Measurements from ENCODE around the gene CPPED1. TPM values are rescaled to one million over a fixed set of nuclear protein-coding genes. Genes with fewer than 3 reads are reported as not detected.

CPPED1 gene
- total RNA-seq, 1 experiment from 2014 or later: 11.9 TPM

DNA sequence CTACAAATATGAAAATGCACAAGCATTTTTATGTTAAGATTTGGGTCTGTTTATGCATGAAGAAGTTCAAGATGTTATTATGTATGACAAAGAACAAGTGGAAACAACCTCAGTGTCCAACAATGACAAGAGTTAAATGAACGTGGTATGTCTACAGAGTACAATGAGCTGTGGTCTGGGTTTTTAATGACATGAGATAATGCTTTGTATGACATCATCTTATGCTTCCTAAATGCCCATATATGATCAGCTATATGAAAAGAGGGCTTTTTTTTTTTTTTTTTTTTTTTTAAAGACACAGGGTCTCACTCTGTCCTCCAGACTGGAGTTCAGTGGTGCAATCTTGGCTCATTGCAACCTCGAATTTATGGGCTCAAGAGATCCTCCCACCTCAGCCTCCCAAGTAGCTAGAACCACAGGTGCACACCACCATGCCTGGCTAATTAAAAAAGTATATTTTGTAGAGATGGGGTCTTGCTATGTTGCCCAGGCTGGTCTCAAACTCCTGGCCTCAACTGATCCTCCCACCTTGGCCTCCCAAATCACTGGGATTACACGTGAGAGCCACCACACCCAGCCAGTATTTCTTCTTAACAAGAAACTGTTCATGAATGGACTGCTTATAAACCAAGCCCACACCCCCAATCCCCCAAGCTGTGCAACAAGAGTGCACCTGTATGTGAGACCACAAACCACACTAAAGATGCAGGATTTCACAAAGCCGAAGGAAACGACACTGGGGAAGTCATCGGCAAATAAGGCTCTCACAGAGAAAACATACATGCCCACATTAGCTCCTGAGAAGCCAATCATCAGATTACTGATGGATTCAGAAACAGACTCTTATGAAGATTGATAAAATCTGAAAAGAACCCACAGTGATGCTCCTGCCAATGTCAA lies 114.5 kb downstream of the CPPED1 start:
- DNase-seq (ENCODE audit: low read depth): no peak

- DNase-seq (ENCODE audit: low read depth): no peak
Measured at GRCh38 chr16:12685806-12686205, 117.9 kb downstream of the CPPED1 start.

GRCh38 chr16:12682432-12683165 lies 121.1 kb downstream of the CPPED1 start:
- DNase-seq (ENCODE audit: low read depth): no peak

- DNase-seq (ENCODE audit: low read depth): no peak
Measured at GRCh38 chr16:12681653-12682052, 122.0 kb downstream of the CPPED1 start.

- no peak for DNase-seq (ENCODE audit: low read depth)
Measured at GRCh38 chr16:12680531-12680930, 123.2 kb downstream of the CPPED1 start.

DNA sequence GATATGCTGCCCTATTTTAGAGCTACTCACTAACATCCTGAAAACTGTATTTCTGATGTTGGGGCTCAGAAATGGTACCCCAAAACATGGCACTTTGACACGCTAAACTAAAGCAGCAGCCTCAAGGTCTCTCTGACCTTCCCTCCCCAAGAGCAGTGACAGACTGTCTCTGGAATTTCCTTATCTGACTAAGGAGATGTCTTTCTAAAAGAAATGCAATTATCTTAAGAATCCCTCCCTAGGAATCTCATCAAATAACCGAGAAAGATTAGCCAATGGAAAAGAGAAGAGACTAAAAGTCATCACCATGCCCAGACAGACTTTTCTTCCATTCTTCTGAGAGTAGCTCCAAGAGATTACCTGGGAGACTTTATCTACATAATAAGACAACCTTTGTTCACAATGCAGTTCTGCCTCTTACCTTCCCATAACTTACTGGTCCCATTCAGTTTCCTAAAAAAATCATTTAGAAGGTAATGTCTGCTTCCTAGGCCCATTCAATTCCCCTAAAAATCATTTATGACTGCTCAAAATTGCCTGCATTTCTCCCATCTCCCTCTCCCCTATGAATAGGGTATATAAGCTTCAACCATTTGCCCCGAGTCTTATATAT lies 123.9 kb downstream of the CPPED1 start:
- DNase-seq (ENCODE audit: low read depth): peak; percentile 19

- no peak for DNase-seq (ENCODE audit: low read depth)
Measured at GRCh38 chr16:12678983-12679382, 124.7 kb downstream of the CPPED1 start.

- DNase-seq (ENCODE audit: low read depth): no peak
Measured at GRCh38 chr16:12677502-12677901, 126.2 kb downstream of the CPPED1 start.

DNA sequence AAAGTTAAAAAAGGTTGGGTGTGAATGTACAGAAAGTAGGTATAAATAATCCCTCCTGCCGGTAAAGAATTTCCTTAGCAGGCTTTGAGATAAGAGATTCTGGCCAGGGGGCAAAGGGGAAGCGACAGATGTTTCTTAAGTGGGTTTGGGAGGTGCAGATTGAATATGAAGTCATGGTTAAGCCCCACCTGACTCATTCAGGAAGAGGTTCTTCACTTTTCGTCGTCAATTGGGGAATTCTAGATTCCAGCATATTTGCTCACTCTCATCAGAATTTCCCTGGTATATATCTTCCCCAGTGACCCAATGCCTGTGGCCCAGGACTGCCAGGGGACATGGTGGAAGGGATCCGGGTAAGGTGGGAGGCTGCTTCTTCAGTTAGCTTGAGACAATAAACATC lies 127.8 kb downstream of the CPPED1 start:
- DNase-seq (ENCODE audit: low read depth): peak; percentile 76

GRCh38 chr16:12675046-12675445 lies 128.6 kb downstream of the CPPED1 start:
- DNase-seq (ENCODE audit: low read depth): no peak

GRCh38 chr16:12674524-12674923 lies 129.2 kb downstream of the CPPED1 start:
- no peak for DNase-seq (ENCODE audit: low read depth)

- peak; percentile 71 for DNase-seq (ENCODE audit: low read depth)
Measured at GRCh38 chr16:12674071-12674470, 129.6 kb downstream of the CPPED1 start.

DNA sequence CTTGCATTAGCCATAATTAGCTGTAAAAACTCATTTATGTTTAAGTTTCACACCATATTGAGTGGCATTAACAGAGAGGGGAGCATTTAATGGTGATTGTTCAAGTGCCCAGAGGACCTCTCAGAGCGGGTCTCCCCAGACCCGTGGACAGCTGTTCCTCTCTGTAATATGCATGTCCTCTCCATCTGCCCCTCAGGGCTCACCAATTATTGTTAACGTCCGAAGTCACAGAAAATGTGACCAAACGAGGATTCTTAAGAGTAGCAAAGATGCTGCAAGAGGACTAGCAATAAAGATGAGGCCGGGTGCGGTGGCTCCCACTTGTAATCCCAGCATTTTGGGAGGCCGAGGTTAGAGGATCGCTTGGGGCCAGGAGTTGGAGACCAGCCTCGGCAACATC lies 130.2 kb downstream of the CPPED1 start:
- DNase-seq (ENCODE audit: low read depth): no peak

GRCh38 chr16:12672986-12673385 lies 130.7 kb downstream of the CPPED1 start:
- DNase-seq (ENCODE audit: low read depth): no peak

GRCh38 chr16:12669908-12670307 lies 133.8 kb downstream of the CPPED1 start:
- DNase-seq (ENCODE audit: low read depth): no peak

DNA sequence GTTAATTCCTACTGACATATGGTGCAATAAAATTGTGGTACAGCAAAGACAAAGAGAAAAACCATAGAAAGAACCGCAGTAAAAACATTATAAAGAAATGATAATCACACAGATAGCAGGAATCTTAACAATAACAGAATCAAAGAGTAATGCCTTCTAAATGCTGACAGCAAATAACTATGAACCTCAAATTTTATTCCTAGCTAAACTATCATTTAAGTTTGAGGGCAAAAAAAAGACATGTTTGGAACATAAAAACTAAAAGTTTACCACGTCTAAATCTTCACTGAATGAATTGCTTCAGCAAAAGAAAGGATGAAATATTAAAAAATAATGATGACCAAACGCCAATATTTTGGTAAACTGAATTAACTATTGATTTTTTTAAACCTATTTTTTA lies 135.8 kb downstream of the CPPED1 start:
- no peak for DNase-seq (ENCODE audit: low read depth)

GRCh38 chr16:12664164-12664733 lies 139.4 kb downstream of the CPPED1 start:
- no peak for DNase-seq (ENCODE audit: low read depth)

- no peak for DNase-seq (ENCODE audit: low read depth)
Measured at GRCh38 chr16:12661656-12662172, 142.0 kb downstream of the CPPED1 start.

DNA sequence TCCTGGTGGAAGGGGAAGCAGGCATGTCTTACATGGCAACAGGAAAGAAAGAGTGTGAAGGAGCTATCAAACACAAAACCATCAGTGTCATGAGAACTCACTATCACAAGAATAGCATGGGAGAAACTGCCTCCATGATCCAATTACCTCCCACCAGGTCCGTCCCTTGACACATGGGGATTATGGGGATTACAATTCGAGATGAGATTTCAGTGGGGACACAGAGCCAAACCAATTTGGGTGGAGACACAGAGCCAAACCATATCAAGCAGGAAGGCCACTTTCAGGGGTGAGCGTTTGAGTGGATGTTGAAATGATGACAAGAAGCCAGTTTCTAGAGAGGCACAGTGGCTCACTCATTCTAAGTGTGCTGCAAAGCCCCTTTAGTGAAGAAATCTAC lies 143.8 kb downstream of the CPPED1 start:
- DNase-seq (ENCODE audit: low read depth): no peak

- DNase-seq (ENCODE audit: low read depth): no peak
Measured at GRCh38 chr16:12658506-12658905, 145.2 kb downstream of the CPPED1 start.

- no peak for DNase-seq (ENCODE audit: low read depth)
Measured at GRCh38 chr16:12655537-12655936, 148.2 kb downstream of the CPPED1 start.

Measured in HT1080 (cell line).